ENCODE data around the gene GATA6.

Gene GATA6

GRCh38 chr18:22243513-22243912 lies 74.1 kb downstream of the GATA6 start:
- no peak for DNase-seq (ENCODE audit: low read depth)

GRCh38 chr18:22250026-22250425 lies 80.6 kb downstream of the GATA6 start:
- DNase-seq (ENCODE audit: low read depth), result no peak

GRCh38 chr18:22250591-22250996 lies 81.2 kb downstream of the GATA6 start:
- DNase-seq (ENCODE audit: low read depth), result no peak
